GM21360 (cell line): ENCODE results near the gene BRD3OS.
A peak's percentile ranks its signal among the peaks of the same experiment; 100 is the strongest.

Source experiments
- ATAC-seq: cut with Tn5 transposase; IDR thresholded peaks from one replicate; pipeline ENCODE4 v1.9.1; 2021; ENCODE audit warnings: mild to moderate bottlenecking, moderate library complexity; ENCODE audit not compliant: unreplicated experiment

The BRD3OS gene, protein sequence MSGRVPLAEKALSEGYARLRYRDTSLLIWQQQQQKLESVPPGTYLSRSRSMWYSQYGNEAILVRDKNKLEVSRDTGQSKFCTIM

DNA sequence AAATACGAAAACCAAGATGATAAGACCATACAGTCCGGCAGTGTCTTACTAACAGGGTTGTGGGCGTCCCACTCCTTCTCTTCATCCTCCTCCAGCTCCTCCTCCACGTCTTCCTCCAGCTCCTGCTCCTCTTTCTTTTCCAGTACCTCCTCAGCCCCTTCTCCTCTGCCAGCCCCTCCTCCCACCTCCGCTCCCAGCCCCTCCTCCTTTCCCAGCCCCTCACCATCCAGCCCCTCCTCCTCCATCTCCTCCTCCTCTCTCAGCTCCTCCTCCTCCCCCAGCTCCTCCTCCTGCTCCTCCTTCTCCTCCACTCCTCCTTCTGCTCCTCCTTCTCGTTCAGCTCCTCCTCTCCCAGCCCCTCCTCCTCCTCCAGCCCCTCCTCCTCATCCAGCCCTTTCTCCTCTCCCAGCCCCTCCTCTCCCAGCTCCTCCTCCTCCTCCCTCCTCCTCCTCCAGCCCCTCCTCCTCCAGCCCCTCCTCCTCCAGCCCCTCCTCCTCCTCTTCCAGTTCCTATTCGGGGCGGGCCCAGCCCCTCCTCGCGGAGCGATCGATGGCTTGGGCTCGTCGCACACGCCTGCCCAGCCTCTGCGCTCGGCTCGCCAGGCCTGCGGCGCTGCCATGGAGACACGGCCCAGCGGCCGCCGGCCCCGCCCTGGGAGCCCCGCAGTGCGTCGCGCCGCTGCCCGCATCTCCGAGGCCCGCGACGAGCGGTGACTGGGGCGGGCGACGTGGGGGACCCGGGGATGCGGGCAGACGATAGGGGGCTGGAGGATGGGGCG lies at the start of gene BRD3OS:
Gene BRD3OS (plus strand): TSS at position 654 of the 778 bp plus-strand sequence. CDS start 1,267 bp downstream, outside the sequence.
- peak; percentile 70 for ATAC-seq

DNA sequence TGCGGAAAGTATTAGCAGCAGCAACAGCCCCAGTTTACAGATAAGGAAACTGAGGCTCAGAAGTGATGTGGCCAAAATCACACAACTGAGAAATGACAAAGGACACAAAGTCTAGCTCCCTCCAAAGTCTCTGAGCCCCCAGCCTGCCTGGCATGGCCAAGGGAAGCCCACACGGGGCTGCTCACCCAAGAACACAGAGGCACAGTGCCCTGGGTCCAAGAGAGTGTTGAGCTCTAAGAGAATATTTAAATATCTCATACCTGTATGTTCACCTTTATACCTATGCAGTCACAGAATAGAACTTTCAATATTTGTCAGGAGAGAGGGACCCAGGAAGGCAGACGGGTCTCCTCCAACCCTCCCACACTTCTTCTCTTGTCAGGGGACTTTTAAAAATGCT lies 49.8 kb upstream of the BRD3OS start:
- no peak for ATAC-seq

DNA sequence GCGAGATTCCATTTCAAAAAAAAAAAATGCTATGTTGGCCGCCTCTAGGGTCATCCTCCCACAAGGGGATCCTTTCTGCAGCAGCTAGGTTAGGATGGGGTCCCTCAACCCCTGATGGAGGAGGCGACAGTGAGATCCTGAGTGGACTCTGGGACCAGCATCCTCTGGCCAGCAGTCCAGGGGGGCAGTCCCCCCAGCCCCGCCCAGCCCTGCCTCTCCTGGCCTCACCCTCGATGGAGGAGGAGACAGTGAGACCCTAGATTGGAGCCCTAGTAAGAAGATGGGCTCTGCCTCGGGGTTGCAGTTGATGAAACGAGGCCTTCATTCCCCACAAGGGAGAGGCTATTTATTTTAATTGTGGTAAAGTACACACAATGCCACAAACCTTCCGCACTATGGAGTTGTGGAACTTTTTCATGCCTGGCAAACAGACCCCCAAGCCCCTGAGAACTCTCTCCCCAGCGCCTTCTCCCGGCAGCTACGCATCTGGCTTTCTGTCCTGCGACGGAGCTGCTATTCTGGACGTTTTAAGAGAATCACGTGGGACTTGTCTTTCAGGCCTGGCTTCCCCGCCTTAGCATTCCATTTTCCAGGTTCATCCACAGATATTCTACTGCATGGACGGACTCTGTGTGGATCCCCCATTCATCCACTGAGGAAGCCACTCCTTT lies 49.0 kb upstream of the BRD3OS start:
- no peak for ATAC-seq

DNA sequence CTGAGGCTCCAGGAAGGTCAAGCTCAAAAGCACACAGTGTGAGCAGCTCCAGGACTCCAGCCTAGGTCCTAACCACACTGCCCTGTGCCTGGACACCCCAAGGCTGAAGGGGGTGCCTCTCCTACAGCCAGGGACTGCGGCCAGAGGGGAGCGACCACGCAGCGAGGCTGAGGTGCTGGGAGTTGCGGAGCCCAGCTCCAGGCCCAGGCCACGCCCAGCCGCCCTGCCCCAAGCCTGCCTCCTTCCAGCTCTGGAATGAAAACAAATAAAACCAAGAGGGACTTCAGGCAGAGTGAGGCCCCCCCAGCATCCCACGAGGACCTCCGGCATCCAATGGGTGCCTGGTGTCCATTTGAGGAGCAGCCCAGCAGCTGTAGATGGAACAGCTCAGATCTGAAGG lies 48.4 kb upstream of the BRD3OS start:
- ATAC-seq = no peak

DNA sequence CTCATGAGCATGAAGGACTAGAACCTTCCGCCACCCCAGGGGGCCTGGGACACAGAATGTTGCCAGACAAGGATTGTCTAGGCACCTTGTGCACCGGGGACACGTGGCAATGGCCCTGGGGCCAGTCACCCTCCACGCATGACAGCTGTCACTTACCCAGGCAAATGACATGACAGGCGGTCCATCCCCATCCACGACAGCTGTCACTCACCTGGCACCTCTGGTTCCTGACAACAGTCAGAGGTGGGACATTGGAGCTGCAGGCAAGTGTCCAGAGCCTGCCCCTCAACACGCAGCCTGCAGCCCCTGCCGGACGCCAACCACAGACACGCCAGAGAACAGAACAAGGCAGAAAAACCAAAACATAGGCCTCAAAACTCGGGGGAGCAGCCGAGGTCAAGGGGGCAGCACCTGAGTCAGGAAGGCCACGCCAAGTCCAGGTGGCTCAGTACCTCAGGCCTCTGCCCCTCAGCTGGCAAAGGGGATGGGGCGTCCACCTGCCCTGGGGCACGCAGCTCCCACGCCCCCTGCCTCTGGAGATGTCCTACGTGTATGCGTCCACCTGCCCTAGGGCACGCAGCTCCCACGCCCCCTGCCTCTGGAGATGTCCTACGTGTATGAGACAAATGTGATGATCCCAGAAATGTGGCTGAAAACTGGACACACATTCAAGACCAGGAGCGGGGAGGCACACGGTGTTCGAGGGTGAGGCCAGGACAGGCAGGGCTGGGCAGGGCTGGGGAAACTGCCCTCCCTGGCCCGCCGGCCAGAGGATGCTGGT lies 47.7 kb upstream of the BRD3OS start:
- ATAC-seq = no peak

DNA sequence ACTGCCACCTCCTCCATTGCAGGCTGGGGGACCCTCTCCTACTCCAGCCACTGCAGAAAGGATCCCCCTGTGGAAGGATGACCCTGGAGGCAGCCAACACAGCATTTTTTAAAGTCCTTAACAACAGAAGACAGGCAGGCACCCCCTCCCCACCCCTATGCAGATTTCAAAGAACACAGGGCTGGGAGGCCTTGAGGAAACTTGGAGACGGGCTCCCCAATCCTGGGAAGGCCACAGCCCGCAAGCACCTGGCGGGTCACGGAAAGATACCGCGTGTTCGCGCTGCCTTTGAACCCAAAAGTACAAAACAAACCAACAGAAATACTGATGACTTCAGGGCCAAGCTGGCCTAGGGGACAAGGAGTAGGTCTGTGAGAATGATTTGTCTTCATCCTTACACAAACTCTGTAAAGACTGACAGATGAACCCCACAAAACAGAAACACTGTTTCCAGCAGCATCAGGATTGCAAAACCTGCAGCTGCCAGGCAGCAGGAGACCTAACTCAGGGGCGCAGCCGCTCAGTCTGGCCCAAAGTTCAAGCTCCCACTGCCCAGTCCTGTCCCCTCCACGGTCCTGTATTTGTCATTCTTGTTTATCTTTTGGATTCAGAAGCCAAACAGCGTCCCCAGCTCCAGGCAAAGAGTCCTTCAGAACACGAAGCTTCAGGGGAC lies 46.9 kb upstream of the BRD3OS start:
- ATAC-seq = no peak

DNA sequence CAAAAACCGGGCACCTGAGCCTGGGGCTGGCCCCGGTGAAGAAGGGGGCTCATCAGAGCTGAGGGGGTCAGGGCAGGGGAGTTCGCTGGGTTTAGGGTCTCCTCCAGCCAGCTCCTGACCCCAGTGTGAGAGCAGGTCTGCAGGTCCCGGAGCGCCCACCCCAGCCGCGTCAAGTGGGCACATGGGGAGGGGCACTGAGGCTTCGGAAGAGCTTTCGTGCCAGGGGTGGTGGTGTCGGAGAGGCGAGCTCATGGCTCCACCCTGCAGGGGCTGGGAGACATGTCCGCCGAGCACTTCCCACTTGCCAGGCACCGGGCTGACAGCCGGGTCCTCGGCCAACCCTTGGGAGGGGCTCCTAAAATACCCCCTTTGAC lies 46.4 kb upstream of the BRD3OS start:
- ATAC-seq = no peak

DNA sequence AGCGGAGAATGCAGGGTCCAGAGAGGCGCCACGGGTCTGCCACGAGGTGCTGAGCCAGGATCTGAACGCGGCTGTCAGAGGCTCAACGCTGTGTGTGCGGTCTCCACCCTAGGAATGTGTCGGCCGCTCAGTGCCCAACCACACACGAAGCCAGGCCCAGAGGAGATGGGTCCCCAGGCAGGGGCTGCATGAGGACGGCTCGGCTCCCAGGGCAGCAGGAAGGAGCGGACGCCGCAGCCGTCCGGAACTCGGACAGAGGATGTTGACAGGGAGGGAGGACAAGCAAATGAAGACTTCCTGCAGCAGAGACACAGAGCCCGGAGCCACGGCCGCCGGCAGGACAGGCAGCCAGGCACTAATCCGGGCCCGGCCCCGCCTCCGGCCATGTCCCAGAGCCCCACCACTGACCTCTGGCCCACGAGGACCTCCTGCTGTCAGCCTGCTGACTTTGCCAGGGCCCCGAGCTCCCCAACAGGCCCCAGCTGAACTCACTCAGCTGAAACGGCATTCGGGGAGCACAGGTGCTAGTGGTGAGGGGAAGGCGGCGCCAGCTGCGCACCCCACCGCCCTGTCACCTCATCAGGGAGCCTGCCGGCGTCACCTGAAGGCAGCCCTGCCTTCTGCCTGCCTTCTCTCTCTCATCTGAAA lies 45.9 kb upstream of the BRD3OS start:
- ATAC-seq = no peak

DNA sequence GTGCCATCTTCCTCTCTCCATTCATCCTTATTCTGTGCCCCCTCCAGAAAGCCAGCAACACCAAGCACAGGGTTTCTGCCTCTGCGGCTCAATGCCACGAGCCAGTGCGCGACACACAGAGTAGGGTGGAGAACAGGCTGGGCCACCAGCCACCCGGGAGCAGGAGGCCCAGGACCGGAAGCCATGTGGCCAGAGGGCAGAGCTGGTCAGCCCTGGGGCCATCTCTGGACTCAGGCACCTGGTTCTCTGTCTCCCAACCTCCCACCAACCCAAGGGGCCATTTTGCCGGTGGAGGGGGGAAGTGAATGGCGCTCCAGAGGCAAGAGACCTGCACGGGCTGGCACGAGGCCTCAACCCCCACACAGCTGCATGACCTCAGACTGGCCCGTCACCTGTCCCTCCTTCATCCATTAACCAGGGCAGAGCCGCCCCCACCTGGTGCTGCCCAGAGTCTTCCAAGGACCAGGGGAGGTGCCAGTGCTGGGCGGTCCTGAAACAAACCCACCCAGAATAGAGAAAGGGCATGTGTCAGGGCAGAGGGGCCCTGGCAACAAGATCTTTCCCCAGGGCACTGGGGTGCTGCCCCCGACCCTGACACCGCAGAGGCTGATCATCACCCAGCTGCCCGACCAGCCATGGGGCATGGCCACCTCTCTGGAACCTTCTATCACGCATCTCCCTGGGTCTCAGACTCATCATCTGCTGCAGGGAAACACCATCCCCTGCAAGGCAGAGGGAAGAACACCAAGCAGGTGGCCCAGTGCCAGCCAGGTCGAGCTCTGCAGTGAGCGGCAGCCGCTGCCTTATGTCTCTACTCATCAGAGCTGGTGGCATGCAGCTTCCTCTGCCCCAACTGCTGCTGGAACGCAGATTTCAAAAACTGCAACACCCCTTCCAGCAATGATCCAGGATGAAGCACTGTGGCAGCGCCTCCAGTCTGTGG lies 45.1 kb upstream of the BRD3OS start:
- no peak for ATAC-seq

DNA sequence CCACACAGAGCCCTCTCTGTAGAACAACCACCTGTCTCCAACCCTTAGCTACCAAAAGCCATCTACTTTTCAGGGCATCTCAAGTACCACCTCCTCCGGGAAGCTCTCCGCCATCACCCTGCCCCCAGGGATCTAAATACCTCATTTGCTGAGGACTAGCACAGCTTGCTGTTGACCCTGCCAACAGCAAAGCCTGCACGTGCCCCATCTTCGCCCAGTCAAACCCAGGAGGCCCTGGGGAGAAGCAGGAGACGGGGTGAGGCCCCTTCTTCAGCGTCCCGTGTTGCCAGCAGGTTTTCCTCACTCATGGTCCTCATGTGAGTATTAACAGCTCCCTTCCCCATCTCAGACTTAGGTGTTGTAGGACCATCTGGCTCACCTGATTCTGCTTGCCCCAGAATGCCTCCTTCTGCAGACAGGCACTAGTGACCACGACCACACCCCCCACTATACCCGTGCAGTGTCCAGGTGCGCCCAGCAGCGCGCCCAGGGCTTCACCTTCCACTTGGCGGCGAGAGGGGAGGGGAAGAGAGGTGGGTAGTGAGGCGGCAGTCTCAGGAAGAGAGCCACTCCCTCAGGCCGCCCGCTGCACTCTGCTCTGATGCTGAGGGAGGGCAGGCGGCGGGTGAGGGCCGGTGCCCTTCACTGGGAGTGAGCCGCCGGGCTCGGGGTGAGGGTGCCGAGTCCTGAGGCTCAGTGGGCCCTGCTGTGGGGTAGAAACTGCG lies 44.3 kb upstream of the BRD3OS start:
- ATAC-seq = no peak

DNA sequence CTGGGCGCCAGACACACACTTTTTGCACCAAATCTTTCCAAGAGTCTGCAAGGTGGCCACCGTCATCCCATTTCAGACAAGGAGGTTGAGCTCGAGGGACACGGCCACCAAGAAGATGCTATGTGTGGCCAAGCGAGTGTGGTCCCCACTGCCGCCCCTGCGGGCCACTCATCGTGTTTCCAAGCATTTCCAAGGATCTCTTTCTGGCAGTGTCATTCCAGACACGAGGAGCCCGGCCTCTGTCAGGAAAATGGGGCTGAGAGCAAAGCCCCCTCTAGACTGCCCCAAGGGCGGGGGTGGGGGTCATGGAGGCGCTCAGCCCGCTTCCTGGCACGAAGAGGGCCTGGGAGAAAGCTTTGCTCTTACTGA lies 43.7 kb upstream of the BRD3OS start:
- ATAC-seq = no peak

DNA sequence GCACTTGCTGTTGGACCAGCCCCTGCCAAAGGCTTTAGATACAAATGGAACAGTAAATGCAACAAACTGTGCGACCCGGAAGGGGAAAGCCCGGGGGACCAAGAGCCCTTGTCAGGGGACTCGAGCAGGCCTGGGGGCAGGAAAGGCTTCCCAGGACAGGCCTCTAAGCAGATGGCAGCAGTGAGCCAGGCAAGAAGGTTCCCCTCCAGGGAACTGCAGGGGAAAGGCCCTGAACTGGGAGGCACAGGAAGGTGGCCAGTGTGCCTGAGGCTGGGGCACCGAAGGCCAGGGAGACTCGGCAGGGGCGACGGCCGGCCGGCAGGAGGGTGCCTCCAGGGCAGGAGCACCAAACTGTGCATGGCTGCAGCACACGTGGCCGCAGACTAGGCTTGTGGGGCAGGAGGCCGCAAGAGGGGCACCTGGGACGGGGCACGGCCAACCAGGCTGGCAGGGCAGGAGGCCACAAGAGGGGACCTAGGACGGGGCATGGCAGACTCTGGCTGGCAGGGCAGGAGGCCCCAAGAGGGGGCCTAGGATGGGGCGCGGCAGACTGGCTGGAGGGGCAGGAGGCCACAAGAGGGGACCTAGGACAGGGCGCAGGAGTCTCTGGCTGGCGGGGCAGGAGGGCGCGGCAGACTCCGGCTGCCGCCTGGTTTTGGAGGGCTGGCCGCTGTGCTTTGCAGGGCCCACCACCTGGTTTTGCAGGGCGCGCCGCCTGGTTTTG lies 43.2 kb upstream of the BRD3OS start:
- ATAC-seq = no peak

DNA sequence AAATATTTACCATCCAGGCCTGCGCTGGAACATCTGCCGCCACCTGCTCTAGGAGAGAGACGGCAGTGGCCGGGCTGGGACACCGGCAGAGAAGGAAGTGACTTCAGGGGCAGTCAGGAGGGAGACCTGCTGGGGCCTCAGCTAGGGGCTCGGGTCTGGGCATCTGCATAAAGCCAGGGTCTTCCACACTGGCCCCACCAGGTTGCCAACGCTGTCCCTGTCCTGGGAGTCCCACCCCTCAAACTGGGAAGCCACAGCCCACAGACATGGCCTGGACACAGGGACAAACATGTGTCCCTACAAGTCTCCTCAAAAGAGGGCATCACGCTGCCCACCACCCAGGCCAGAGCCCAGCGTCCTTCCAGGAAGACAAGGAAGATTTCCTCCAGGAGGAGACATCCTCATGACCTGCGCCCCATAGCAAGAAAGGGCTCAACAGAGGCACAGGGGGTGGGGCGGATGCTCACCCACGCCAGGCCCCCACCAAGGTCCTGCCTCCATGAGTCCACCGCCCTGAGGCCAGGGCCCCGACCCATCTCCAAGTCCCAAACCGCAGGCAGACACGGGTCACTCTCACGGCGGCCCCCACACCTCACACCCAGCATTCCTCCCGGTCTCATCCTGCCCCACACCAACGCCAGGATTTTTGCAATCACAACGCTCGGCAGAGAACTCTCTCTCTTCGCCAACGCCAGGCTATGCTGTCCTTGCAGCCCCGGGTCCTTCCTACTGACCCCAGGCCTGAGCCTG lies 42.1 kb upstream of the BRD3OS start:
- no peak for ATAC-seq

DNA sequence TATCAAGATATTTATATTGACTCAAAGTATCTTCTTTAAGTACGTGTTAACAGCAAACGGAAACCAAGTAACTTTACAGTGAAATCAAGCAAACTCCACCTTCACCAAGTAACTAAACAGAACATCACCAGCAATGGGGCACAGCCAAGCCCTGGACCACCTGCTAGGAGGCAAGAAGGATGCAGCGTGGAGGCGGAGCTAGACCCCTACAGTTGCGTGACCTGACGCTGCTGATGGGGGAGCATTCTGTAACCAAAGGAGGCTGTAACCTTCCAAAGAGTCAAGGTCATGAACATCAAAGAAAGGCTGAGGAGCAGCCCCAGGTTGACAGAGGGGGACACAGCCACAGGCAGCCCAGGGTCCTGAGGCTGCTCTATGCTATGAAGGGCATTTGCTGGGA lies 39.2 kb upstream of the BRD3OS start:
- no peak for ATAC-seq

DNA sequence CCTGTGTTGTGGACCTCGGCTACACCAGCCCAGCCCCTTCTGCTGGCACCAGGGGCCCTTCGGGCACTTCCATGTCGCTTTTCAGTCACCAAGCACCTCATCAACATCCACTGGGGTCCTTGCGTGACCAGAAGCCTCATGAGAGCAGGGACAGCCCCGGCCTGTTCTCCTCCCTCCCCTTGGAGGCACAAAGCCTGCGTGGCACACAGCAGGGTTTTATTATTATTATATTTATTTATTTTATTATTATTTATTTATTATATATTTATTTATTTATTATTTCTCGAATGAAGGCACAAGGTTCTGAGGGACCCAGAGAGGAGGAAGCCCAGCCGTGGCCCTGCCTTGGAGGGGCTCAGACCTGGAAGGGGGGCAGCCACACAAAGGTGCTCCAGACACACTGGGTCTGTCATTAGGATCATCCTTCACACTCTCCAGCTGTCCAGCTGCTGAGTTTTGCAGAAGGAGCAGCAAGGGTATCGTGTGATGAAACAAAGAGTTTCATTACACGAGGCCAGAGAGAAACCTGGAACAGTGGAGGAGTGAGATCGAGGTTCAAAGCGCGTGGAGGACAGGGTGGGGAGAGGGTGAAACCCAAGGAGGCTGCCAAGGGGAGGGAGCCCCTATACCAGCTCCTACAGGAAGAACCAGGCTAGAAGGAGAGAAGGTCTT lies 38.4 kb upstream of the BRD3OS start:
- no peak for ATAC-seq

DNA sequence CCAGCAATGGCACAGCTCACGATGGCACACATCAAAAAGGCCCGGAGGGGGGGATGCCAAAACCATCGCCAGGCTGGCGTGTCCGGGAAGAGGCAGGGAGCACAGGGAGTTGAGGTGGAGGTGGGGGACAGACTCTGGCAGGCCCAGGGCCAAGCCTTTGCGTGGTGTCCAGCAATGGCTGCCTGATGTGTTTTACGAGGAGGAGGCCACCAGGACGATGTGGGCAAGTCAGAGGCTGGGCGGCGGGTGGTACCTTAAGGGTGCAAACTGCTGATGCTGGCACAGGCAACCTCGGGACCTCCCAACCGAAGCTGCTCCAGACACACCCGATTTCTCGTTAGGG lies 37.9 kb upstream of the BRD3OS start:
- no peak for ATAC-seq
